ENCODE results near the gene USP24.

DNA sequence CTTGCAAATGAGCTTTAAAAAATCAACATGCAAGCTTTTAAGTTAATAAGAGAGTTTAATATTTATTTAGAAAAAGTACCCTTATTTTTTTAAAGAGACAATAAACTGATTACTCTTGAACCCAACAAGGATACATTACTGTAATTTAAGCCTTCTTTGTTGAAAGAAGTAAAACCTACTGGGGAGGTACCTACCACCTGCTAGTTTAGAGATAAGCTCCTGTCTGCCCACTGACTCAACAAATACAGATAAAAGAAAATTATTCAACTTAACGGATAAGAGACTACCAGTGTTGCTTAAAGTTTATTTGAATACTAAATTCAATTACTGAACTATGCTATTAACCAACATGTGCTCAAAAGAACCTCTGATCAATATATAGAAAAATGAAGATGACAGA is 23.1 kb downstream of the USP24 start:
- TF ChIP-seq, protein P1, sequence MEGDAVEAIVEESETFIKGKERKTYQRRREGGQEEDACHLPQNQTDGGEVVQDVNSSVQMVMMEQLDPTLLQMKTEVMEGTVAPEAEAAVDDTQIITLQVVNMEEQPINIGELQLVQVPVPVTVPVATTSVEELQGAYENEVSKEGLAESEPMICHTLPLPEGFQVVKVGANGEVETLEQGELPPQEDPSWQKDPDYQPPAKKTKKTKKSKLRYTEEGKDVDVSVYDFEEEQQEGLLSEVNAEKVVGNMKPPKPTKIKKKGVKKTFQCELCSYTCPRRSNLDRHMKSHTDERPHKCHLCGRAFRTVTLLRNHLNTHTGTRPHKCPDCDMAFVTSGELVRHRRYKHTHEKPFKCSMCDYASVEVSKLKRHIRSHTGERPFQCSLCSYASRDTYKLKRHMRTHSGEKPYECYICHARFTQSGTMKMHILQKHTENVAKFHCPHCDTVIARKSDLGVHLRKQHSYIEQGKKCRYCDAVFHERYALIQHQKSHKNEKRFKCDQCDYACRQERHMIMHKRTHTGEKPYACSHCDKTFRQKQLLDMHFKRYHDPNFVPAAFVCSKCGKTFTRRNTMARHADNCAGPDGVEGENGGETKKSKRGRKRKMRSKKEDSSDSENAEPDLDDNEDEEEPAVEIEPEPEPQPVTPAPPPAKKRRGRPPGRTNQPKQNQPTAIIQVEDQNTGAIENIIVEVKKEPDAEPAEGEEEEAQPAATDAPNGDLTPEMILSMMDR (IDR thresholded peaks at IDR 0.05): no peak
- TF ChIP-seq POLR2A (IDR thresholded peaks at IDR 0.05): no peak

All from lower leg skin (tissue), 3 donors.